HepG2 (cell line): ENCODE results near the gene STK10.

Experiments used
- RBAK ChIP-seq: sonication (generic); formaldehyde crosslinking; IDR thresholded peaks from 2 replicates; pipeline ENCODE4 v1.5.1; 2020; ENCODE audit warnings: mild to moderate bottlenecking, missing genetic modification reagents
- SALL2 ChIP-seq: sonication (generic); formaldehyde crosslinking; IDR thresholded peaks from 2 replicates; pipeline ENCODE4 v1.8.1; 2023; ENCODE audit warnings: mild to moderate bottlenecking, missing genetic modification reagents, inconsistent platforms
- ZFP90 ChIP-seq: sonication (generic); formaldehyde crosslinking; IDR thresholded peaks from 2 replicates; pipeline ENCODE4 v1.8.0; 2022; ENCODE audit warnings: missing genetic modification reagents, mild to moderate bottlenecking, inconsistent platforms, borderline replicate concordance
- ZMYM4 ChIP-seq: sonication (generic); formaldehyde crosslinking; IDR thresholded peaks from 2 replicates; pipeline ENCODE4 v1.8.1; 2023; ENCODE audit warnings: mild to moderate bottlenecking, missing genetic modification reagents
- ZNF350 ChIP-seq: sonication (generic); formaldehyde crosslinking; IDR thresholded peaks from 2 replicates; pipeline ENCODE4 v1.4.0; 2020; ENCODE audit warnings: mild to moderate bottlenecking, low read depth, missing genetic modification reagents, borderline replicate concordance
- ZNF446 ChIP-seq: sonication (generic); formaldehyde crosslinking; IDR thresholded peaks from 2 replicates; pipeline ENCODE4 v1.5.0; 2020; ENCODE audit warnings: mild to moderate bottlenecking, missing genetic modification reagents
- TF ChIP-seq, protein P1 (sequence below): sonication (generic); formaldehyde crosslinking; IDR thresholded peaks from 2 replicates; pipeline ENCODE4 v1.5.0; 2020; ENCODE audit warnings: mild to moderate bottlenecking, missing genetic modification reagents, moderate library complexity
- TF ChIP-seq, protein P2 (sequence below): sonication (generic); formaldehyde crosslinking; IDR thresholded peaks from 2 replicates; pipeline ENCODE4 v1.4.0; 2020; ENCODE audit warnings: missing genetic modification reagents
- TF ChIP-seq, protein P3 (sequence below), 2 experiments: IDR thresholded peaks; 2 replicates each; pipeline ENCODE4 v1.6.1; 2011 to 2012; ENCODE audit warnings: low read length in 2 of 2, borderline replicate concordance in 1 of 2, low read depth in 1 of 2, mild to moderate bottlenecking in 1 of 2, moderate library complexity in 1 of 2

DNA sequence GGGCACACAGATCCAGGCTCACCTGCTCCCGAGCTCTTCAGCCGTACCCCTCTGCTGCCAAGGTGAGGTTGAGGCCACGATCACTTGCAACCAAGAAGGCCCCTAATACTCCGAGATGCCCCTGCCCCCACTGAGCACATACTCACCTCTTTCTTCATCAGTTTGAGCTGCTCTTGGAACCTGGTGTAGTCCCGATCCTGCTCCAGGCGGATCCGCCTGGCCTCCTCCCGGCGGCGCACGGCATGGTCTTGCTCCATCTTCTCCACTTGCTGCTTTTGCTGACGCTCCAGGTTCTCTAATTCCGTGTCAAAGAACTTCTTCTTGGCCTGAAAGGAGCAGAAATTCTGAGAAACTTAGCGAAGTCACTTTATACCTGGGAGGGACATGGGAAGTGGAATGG is 105.8 kb downstream of the STK10 start:
- no peak for TF ChIP-seq SALL2 (CRISPR knock-in tag)
- no peak for TF ChIP-seq ZNF446 (CRISPR knock-in tag)
- TF ChIP-seq, protein P1, sequence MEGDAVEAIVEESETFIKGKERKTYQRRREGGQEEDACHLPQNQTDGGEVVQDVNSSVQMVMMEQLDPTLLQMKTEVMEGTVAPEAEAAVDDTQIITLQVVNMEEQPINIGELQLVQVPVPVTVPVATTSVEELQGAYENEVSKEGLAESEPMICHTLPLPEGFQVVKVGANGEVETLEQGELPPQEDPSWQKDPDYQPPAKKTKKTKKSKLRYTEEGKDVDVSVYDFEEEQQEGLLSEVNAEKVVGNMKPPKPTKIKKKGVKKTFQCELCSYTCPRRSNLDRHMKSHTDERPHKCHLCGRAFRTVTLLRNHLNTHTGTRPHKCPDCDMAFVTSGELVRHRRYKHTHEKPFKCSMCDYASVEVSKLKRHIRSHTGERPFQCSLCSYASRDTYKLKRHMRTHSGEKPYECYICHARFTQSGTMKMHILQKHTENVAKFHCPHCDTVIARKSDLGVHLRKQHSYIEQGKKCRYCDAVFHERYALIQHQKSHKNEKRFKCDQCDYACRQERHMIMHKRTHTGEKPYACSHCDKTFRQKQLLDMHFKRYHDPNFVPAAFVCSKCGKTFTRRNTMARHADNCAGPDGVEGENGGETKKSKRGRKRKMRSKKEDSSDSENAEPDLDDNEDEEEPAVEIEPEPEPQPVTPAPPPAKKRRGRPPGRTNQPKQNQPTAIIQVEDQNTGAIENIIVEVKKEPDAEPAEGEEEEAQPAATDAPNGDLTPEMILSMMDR, result no peak
- TF ChIP-seq RBAK (CRISPR knock-in tag), result no peak
- TF ChIP-seq, protein P2, sequence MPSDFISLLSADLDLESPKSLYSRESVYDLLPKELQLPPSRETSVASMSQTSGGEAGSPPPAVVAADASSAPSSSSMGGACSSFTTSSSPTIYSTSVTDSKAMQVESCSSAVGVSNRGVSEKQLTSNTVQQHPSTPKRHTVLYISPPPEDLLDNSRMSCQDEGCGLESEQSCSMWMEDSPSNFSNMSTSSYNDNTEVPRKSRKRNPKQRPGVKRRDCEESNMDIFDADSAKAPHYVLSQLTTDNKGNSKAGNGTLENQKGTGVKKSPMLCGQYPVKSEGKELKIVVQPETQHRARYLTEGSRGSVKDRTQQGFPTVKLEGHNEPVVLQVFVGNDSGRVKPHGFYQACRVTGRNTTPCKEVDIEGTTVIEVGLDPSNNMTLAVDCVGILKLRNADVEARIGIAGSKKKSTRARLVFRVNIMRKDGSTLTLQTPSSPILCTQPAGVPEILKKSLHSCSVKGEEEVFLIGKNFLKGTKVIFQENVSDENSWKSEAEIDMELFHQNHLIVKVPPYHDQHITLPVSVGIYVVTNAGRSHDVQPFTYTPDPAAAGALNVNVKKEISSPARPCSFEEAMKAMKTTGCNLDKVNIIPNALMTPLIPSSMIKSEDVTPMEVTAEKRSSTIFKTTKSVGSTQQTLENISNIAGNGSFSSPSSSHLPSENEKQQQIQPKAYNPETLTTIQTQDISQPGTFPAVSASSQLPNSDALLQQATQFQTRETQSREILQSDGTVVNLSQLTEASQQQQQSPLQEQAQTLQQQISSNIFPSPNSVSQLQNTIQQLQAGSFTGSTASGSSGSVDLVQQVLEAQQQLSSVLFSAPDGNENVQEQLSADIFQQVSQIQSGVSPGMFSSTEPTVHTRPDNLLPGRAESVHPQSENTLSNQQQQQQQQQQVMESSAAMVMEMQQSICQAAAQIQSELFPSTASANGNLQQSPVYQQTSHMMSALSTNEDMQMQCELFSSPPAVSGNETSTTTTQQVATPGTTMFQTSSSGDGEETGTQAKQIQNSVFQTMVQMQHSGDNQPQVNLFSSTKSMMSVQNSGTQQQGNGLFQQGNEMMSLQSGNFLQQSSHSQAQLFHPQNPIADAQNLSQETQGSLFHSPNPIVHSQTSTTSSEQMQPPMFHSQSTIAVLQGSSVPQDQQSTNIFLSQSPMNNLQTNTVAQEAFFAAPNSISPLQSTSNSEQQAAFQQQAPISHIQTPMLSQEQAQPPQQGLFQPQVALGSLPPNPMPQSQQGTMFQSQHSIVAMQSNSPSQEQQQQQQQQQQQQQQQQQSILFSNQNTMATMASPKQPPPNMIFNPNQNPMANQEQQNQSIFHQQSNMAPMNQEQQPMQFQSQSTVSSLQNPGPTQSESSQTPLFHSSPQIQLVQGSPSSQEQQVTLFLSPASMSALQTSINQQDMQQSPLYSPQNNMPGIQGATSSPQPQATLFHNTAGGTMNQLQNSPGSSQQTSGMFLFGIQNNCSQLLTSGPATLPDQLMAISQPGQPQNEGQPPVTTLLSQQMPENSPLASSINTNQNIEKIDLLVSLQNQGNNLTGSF (CRISPR knock-in tag), result no peak
- TF ChIP-seq ZFP90 (CRISPR knock-in tag), result no peak
- TF ChIP-seq ZNF350 (CRISPR knock-in tag), result no peak
- TF ChIP-seq ZMYM4 (CRISPR knock-in tag), result no peak
- TF ChIP-seq, protein P3, sequence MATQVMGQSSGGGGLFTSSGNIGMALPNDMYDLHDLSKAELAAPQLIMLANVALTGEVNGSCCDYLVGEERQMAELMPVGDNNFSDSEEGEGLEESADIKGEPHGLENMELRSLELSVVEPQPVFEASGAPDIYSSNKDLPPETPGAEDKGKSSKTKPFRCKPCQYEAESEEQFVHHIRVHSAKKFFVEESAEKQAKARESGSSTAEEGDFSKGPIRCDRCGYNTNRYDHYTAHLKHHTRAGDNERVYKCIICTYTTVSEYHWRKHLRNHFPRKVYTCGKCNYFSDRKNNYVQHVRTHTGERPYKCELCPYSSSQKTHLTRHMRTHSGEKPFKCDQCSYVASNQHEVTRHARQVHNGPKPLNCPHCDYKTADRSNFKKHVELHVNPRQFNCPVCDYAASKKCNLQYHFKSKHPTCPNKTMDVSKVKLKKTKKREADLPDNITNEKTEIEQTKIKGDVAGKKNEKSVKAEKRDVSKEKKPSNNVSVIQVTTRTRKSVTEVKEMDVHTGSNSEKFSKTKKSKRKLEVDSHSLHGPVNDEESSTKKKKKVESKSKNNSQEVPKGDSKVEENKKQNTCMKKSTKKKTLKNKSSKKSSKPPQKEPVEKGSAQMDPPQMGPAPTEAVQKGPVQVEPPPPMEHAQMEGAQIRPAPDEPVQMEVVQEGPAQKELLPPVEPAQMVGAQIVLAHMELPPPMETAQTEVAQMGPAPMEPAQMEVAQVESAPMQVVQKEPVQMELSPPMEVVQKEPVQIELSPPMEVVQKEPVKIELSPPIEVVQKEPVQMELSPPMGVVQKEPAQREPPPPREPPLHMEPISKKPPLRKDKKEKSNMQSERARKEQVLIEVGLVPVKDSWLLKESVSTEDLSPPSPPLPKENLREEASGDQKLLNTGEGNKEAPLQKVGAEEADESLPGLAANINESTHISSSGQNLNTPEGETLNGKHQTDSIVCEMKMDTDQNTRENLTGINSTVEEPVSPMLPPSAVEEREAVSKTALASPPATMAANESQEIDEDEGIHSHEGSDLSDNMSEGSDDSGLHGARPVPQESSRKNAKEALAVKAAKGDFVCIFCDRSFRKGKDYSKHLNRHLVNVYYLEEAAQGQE (IDR thresholded peaks at IDR 0.05; ENCODE audit: borderline replicate concordance in 1 of 2, low read depth in 1 of 2, low read length in 2 of 2), result no peak
